Activated T-cell treated with anti-CD3 and anti-CD28 coated beads, Interleukin-2, amount 50 U/mL, for 4 hours (primary cell): ENCODE measurements around the gene NBPF3. TPM values are rescaled to one million over a fixed set of nuclear protein-coding genes. Genes with fewer than 3 reads are reported as not detected.
"Not testable (repeated sequence)": the region's sequence is repeated elsewhere in the genome, so short reads cannot be mapped to it uniquely, and the experiment has no call there.

ENCODE experiments used
- ATAC-seq, 2 donors: fragments of 200-7000 bp; cut with Tn5 transposase; one replicate each; pipeline ENCODE4 v1.10.0; 2021
- DNase-seq: peaks from one replicate; pipeline ENCODE4 v3.0.0-alpha.2; 2020
- H3K27me3 Mint-ChIP-seq: one replicate; pipeline ENCODE4 v1.8.0; 2021; ENCODE audit warnings: low read depth, mixed read lengths
- H3K36me3 Mint-ChIP-seq: one replicate; pipeline ENCODE4 v1.8.0; 2022; ENCODE audit warnings: mixed read lengths; ENCODE audit not compliant: insufficient read depth
- H3K4me1 Mint-ChIP-seq: one replicate; pipeline ENCODE4 v1.8.0; 2021; ENCODE audit warnings: low read depth, mixed read lengths
- H3K4me3 Mint-ChIP-seq: one replicate; pipeline ENCODE4 v1.8.0; 2021; ENCODE audit warnings: mild to moderate bottlenecking, moderate library complexity, mixed read lengths
- H3K9me3 Mint-ChIP-seq: one replicate; pipeline ENCODE4 v1.8.0; 2021; ENCODE audit warnings: mixed read lengths
- total RNA-seq, 3 donors: library from RNA; stranded (reverse); gene quantifications; one replicate each; pipeline ENCODE4 v1.2.1, GENCODE V29; 2021

NBPF3 gene
- total RNA-seq, 3 donors from 2014 or later: 4.2 to 4.8 (median 4.3) TPM

DNA sequence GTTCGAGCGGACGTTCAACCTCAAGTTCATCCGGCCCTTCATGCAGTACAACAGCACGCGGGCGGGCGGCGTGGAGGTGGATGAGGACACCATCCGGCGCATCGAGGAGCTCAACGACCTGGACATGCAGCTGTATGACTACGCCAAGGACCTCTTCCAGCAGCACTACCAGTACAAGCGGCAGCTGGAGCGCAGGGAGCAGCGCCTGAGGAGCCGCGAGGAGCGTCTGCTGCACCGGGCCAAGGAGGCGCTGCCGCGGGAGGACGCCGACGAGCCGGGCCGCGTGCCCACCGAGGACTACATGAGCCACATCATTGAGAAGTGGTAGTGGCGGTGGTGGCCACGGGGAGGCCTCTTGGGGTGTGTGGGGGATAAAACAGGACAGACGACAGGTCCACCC is 10.7 kb upstream of the NBPF3 start:
- DNase-seq, ATAC-seq, H3K9me3 Mint-ChIP-seq, H3K4me3 Mint-ChIP-seq, H3K4me1 Mint-ChIP-seq, H3K36me3 Mint-ChIP-seq: not testable (repeated sequence)
- peaks cover 11% of the 10 kb centered on the region for H3K27me3 Mint-ChIP-seq

DNA sequence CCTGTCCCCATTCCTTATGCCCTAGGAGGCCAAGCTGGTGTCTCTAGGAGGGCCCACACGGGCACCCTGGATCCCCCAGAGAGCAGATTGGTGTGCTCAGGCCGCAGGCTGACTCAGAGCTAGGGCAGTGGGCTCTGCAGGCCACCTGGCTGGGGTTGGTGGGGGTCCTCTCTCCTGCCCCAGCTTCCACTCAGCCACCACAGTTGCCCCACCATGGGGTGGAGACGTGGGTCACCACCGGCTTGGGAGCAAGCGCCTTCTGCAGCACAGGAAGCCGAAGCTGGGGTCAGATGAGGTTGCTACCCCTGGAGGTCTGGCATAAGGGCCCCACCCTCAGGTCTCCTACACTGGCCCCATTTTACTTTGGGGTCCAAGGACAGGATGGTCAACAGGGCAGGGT is 9.1 kb upstream of the NBPF3 start:
- not testable (repeated sequence) for H3K9me3 Mint-ChIP-seq, H3K4me3 Mint-ChIP-seq, ATAC-seq, H3K4me1 Mint-ChIP-seq, DNase-seq, H3K36me3 Mint-ChIP-seq
- peaks cover 14% of the 10 kb centered on the region for H3K27me3 Mint-ChIP-seq

DNA sequence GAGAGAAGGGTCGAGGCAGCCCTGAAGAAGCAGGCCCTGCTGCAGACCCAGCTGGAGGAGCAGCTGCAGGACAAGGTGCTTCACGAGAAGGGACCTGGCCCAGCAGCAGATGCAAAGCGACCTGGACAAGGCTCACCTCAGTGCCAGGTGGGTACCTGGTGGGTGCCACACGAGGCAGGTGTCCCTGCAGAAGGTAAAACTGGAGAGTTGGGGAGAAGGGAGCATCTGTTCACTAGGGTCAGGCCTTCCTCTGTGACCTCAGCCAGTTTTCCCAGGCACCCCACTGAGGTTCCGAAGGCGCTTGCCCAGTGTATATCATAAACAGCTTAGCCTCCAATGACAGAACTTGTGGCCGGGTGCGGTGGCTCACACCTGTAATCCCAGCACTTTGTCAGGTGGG is 5.5 kb upstream of the NBPF3 start:
- H3K4me3 Mint-ChIP-seq: no peak overlapping the region
- no peaks in the 10 kb centered on the region for H3K9me3 Mint-ChIP-seq
- H3K27me3 Mint-ChIP-seq: peaks cover 11% of the 10 kb centered on the region
- no peak for DNase-seq
- no peak for ATAC-seq
- peaks cover 3% of the 10 kb centered on the region for H3K4me1 Mint-ChIP-seq
- no peaks in the 10 kb centered on the region for H3K36me3 Mint-ChIP-seq

- Mint-ChIP-seq H3K4me1 (peaks cover 12% of the 10 kb centered on the region), H3K9me3 (no peaks in the 10 kb centered on the region), H3K4me3 (no peak overlapping the region), H3K27me3 (peaks cover 11% of the 10 kb centered on the region), H3K36me3 (no peaks in the 10 kb centered on the region)
- DNase-seq (no peak), ATAC-seq (no peak)
Observed at GRCh38 chr1:21435646-21436487, 4.1 kb upstream of the NBPF3 start.

GRCh38 chr1:21436488-21437340 is 3.2 kb upstream of the NBPF3 start:
- Mint-ChIP-seq H3K9me3 (no peaks in the 10 kb centered on the region), H3K4me3 (no peak overlapping the region), H3K36me3 (no peaks in the 10 kb centered on the region), H3K27me3 (peaks cover 11% of the 10 kb centered on the region), H3K4me1 (peaks cover 15% of the 10 kb centered on the region)
- no peak for DNase-seq
- ATAC-seq: no peak

GRCh38 chr1:21437341-21437640 is 2.6 kb upstream of the NBPF3 start:
- H3K4me1 Mint-ChIP-seq: peaks cover 18% of the 10 kb centered on the region
- no peak overlapping the region for H3K4me3 Mint-ChIP-seq
- H3K36me3 Mint-ChIP-seq: no peaks in the 10 kb centered on the region

DNA sequence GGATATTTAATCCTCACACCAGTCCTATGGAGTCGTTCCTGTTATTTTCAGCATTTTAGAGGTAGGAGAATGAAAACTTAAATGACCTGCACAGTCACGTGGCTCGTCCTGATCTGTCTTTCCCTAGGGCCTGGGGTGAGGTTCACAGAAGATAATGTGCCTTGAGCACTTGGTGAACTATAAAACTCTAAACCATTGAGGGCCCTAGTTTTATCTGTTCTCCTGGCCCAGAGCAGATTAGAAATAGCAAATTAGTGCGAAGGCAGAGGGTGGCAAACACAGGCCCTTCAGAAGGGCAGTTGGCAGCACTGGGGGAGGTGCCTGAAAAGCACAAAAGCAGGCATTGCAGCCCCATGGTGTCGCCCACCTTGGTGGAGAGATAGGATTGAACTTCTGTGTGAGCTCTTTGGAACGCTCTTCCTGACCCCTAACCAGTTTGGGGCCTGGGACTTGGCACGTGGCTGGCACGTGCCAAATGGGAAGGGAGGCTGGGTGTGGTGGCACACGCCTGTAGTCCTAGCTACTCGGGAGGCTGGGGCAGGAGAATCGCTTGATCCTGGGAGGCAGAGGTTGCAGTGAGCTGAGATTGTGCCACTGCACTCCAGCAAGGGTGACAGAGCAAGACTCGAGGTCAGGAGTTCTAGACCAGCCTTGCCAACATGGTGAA is 1.2 kb upstream of the NBPF3 start:
- not testable (repeated sequence) for H3K36me3 Mint-ChIP-seq, H3K9me3 Mint-ChIP-seq, ATAC-seq, DNase-seq
- Mint-ChIP-seq H3K4me1 (peaks cover 18% of the 10 kb centered on the region), H3K27me3 (peaks cover 11% of the 10 kb centered on the region), H3K4me3 (peak overlapping the region; percentile 91)

More at GRCh38 chr1:21437341-21437640, 2.6 kb upstream of the NBPF3 start:
- ATAC-seq (no peak), DNase-seq (no peak)
- no peaks in the 10 kb centered on the region for H3K9me3 Mint-ChIP-seq
- H3K27me3 Mint-ChIP-seq: peaks cover 11% of the 10 kb centered on the region

DNA sequence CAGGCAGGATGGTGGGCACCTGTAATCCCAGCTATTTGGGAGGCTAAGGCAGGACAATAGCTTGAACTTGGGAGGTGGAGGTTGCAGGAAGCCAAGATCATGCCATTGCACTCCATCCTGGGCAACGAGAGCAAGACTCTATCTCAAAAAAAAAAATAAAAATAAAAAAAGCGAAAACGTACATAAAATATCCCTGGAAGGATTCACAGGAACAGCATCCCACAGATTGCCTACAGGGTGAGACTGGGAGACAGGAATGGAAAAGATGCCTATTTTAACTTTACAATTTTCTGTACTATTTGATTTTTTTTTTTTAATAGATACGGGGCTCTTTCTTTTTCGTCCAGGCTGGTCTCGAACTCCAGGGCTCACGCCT is 604 bp upstream of the NBPF3 start:
- no peaks in the 10 kb centered on the region for H3K9me3 Mint-ChIP-seq
- H3K36me3 Mint-ChIP-seq: peaks cover 2% of the 10 kb centered on the region
- no peak for DNase-seq
- peaks cover 10% of the 10 kb centered on the region for H3K27me3 Mint-ChIP-seq
- ATAC-seq: no peak
- H3K4me1 Mint-ChIP-seq: peaks cover 18% of the 10 kb centered on the region
- H3K4me3 Mint-ChIP-seq: peak overlapping the region; percentile 91

GRCh38 chr1:21440630-21441125 is 741 bp downstream of the NBPF3 start:
- Mint-ChIP-seq H3K4me3 (peak overlapping the region; percentile 84), H3K4me1 (peaks cover 18% of the 10 kb centered on the region)
- ATAC-seq: peak; percentile 25 to 29

DNA sequence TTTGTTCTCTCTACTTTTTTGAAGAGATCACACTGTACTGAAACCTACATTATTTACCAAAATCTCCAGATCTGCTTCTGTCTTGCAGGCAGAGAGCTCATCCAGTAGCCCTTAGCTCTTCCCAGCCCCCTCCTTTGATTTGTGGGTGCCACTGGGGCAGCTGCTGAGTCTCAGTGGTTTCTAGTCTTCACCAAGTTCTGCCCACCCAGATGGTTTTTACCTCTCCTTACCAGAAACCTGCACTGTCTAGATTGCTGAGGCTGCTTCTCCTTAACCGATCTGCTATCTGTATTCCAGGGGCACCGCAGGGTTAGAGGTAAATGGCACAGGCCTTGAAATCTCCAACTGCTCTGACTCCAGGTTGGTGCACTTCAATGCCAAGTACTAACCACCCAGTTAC is 6.7 kb downstream of the NBPF3 start:
- H3K4me1 Mint-ChIP-seq: peaks cover 13% of the 10 kb centered on the region
- not testable (repeated sequence) for ATAC-seq, DNase-seq, H3K4me3 Mint-ChIP-seq, H3K27me3 Mint-ChIP-seq, H3K9me3 Mint-ChIP-seq
- peaks cover 34% of the 10 kb centered on the region for H3K36me3 Mint-ChIP-seq

More at GRCh38 chr1:21440630-21441125, 741 bp downstream of the NBPF3 start:
- not testable (repeated sequence) for H3K27me3 Mint-ChIP-seq, H3K9me3 Mint-ChIP-seq, H3K36me3 Mint-ChIP-seq, DNase-seq

GRCh38 chr1:21447311-21447710 is 7.4 kb downstream of the NBPF3 start:
- H3K9me3 Mint-ChIP-seq: no peaks in the 10 kb centered on the region
- no peak for DNase-seq
- H3K4me3 Mint-ChIP-seq: no peak overlapping the region
- peaks cover 9% of the 10 kb centered on the region for H3K4me1 Mint-ChIP-seq
- no peaks in the 10 kb centered on the region for H3K27me3 Mint-ChIP-seq
- no peak for ATAC-seq
- H3K36me3 Mint-ChIP-seq: peaks cover 38% of the 10 kb centered on the region

- DNase-seq (no peak), ATAC-seq (no peak)
- H3K36me3 Mint-ChIP-seq: peaks cover 44% of the 10 kb centered on the region
- no peak overlapping the region for H3K4me3 Mint-ChIP-seq
- H3K27me3 Mint-ChIP-seq: no peaks in the 10 kb centered on the region
- peaks cover 15% of the 10 kb centered on the region for H3K4me1 Mint-ChIP-seq
- no peaks in the 10 kb centered on the region for H3K9me3 Mint-ChIP-seq
Observed at GRCh38 chr1:21449906-21450305, 10.0 kb downstream of the NBPF3 start.

- Mint-ChIP-seq H3K4me1 (peaks cover 15% of the 10 kb centered on the region), H3K4me3 (no peak overlapping the region), H3K36me3 (peaks cover 41% of the 10 kb centered on the region), H3K9me3 (no peaks in the 10 kb centered on the region), H3K27me3 (no peaks in the 10 kb centered on the region)
- ATAC-seq (no peak), DNase-seq (no peak)
Observed at GRCh38 chr1:21451212-21451611, 11.3 kb downstream of the NBPF3 start.

- ATAC-seq (no peak), DNase-seq (no peak)
- no peaks in the 10 kb centered on the region for H3K27me3 Mint-ChIP-seq
- peaks cover 41% of the 10 kb centered on the region for H3K36me3 Mint-ChIP-seq
- H3K4me1 Mint-ChIP-seq: peaks cover 13% of the 10 kb centered on the region
- H3K4me3 Mint-ChIP-seq: no peak overlapping the region
- no peaks in the 10 kb centered on the region for H3K9me3 Mint-ChIP-seq
Observed at GRCh38 chr1:21451981-21452411, 12.1 kb downstream of the NBPF3 start.
